ACHN (cell line): ENCODE measurements around the gene MBNL3.

Source experiments
- DNase-seq: peaks from one replicate; pipeline ENCODE4 v3.0.0-alpha.2; 2015
- in situ Hi-C: cut with HindIII; loops from 2 replicates; pipeline ENCODE4 v1.10.0; 2017; ENCODE audit warnings: low sequenced_read_pairs, low pct_ligation_motif_present, low pct_unique_long_range_greater_than_20kb

MBNL3 gene

DNA sequence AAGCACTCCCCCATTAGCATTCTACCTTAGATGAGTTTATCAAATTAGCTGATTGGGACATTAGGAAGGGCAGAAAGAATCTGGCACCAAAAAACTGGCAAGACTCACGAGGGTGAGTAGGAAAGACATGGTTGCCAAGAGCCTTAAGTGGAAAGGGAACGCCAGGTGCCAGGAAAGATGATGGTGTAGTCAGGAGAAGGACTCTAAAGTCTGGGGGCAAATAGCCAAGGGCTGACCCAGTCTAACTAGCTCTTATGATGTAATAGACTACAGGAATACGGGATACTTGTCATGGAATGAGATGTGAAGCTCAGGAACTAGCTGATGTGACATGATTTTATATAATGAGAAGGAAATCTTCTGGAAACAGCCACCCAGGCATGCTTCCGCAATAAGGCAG lies 94.8 kb downstream of the MBNL3 start:
- in situ Hi-C loops: no loop called here
- no peak for DNase-seq

GRCh38 chrX:132393485-132393884 lies 95.4 kb downstream of the MBNL3 start:
- in situ Hi-C loops: no loop called here
- DNase-seq: no peak

DNA sequence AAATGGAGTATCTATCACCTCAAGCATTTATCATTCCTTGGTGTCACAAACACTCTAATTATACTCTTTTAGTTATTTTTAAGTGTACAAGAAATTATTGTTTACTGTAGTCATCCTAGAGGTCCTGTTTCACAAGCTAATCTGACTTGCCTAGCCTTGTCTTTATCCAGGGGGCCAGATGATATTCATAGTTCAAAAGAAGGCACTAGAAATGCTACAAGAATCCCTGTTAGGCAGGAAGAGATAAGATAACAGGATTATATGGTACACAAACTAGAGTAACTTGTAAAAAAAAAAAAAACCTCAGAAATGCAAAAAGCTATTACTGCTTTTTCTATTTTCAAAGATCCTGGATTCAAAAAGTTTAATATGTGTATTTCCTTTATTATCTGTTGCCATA lies 95.8 kb downstream of the MBNL3 start:
- in situ Hi-C loops: no loop called here
- DNase-seq: no peak

DNA sequence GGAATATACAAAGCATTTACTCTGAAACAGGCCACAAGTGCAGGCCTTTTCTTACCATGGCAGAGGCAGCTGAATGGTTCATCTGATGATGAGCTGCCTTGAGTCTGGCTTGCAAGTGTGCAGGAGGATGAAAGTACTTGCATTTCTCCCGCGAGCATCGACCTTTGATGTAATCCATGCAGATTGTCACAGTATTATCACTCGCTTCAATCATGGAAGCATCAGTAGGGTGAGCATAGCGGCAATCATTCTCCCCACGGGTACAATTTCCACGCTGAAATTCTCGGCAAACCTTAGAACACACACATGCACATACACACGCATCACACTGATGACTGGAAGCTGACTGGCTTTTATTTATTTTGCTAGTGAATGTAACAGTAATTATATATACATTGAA lies 98.0 kb downstream of the MBNL3 start:
- no peak for DNase-seq
- in situ Hi-C loops: no loop called here

- DNase-seq: no peak
- in situ Hi-C loops: no loop called here
These were observed 99.4 kb downstream of the MBNL3 start for GRCh38 chrX:132389480-132389879.

DNA sequence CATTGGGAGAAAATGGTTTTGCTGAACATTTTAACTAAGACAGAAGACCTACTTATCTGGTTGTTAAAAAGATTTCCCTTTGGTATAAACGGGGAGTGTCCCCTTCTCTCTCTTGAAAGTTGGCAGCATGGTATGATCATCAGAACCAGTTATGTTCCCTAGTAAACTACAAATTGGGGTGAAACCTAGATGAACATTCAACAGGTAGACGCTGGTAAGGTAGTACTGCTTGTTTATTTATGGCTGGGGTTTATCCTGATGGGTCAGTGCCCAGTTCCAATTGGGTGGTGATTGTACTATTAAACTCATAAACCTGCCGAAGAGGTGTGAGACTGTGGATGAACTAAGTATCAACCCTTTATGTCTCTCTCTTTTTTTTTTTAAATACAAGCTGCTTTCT lies 100.5 kb downstream of the MBNL3 start:
- DNase-seq: no peak
- in situ Hi-C loops: no loop called here

- no peak for DNase-seq
- in situ Hi-C loops: no loop called here
These were observed 104.5 kb downstream of the MBNL3 start for GRCh38 chrX:132384301-132384700.

- in situ Hi-C loops: no loop called here
- DNase-seq: no peak
These were observed 106.8 kb downstream of the MBNL3 start for GRCh38 chrX:132382068-132382467.

DNA sequence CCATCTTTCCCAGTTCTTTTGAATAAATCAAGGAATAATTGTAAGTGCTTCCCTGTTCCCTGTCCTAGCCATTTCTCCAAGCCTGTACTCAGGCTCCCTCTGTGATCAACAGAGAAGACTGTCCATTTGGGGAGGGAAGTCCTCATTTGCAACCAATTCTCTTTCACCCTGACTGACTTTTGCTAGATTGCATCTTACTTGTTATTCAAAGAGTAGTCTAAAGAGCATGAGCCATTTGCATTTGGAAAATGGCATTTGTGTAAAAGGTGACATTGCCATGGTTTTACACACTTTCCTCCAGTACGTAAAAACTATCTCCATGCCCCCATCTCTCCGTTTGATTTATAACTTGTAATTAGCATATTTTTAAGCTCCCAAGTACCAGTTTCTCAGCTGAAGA lies 110.6 kb downstream of the MBNL3 start:
- in situ Hi-C loops: no loop called here
- no peak for DNase-seq

- DNase-seq: peak; percentile 0
These were observed 112.9 kb downstream of the MBNL3 start for GRCh38 chrX:132375941-132376340.

GRCh38 chrX:132373610-132374009 lies 115.2 kb downstream of the MBNL3 start:
- DNase-seq: no peak
- in situ Hi-C loops: no loop called here

More at GRCh38 chrX:132375941-132376340, 112.9 kb downstream of the MBNL3 start:
- in situ Hi-C loops: no loop called here

GRCh38 chrX:132369617-132370326 lies 119.1 kb downstream of the MBNL3 start:
- DNase-seq: no peak
- in situ Hi-C loops: no loop called here

- DNase-seq: no peak
- in situ Hi-C loops: no loop called here
These were observed 120.9 kb downstream of the MBNL3 start for GRCh38 chrX:132367984-132368383.

DNA sequence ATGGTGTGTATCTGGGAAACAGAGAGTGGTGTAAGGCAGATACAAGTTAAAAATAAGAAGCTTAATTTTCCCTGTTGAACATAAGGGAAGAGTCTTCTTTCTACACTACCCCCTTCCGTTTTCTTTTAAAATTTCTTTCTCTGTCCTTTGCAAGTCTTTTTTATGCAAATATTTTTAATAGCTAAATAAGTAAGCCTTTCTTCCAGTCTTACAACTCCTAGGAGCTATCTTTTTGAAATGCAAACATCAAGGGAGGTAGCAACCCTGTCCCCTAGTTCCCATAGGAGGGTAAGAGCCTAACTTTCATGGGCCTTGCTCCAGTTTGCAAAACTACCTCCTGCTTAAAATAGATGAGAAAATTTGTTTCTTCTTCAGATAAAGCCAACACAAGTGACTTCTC lies 121.5 kb downstream of the MBNL3 start:
- DNase-seq: no peak
- in situ Hi-C loops: no loop called here

GRCh38 chrX:132365490-132365889 lies 123.3 kb downstream of the MBNL3 start:
- DNase-seq: no peak
- in situ Hi-C loops: no loop called here

- DNase-seq: no peak
- in situ Hi-C loops: no loop called here
These were observed 124.5 kb downstream of the MBNL3 start for GRCh38 chrX:132364313-132364712.

GRCh38 chrX:132353430-132353829 lies 135.4 kb downstream of the MBNL3 start:
- DNase-seq: no peak
- in situ Hi-C loops: no loop called here

DNA sequence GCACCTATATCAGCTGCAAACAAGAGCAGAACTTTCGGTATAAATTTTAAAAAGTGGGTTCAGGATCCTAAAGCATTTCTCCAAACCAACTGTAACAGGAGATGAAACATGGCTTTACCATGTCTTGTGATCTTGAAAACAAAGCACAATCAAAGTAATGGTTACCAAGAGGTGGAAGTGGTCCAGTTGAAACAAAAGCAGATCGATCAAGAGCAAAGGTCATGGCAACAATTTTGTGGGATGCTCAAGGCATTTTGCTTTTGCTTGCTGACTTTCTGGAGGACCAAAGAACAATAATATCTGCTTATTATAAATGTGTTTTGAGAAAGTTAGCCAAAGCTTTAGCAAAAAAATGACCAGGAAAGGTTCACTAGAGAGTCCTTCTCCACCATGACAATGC lies 152.7 kb downstream of the MBNL3 start:
- in situ Hi-C loops: no loop called here
- no peak for DNase-seq

- in situ Hi-C loops: no loop called here
- DNase-seq: no peak
These were observed 155.5 kb downstream of the MBNL3 start for GRCh38 chrX:132333351-132333750.

DNA sequence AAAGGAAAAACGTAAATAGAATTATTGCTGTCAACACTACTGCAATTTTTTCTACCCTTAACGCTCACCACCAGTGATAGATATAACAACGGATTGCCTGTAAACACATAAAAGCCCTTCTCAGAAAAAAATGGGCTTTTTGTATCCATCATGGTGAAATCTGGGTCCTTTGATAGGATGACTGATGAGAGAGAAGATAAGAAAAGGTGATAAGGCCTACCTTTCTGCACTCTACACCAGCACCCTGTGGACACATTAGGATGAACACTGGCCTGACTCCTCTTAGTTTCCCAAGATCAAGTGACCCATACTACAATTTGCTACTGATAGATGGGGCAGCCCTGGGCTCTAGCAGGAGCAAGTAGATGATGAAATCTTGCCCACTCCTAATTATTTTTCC lies 157.3 kb downstream of the MBNL3 start:
- in situ Hi-C loops: no loop called here
- DNase-seq: no peak

- in situ Hi-C loops: no loop called here
- DNase-seq: no peak
These were observed 157.8 kb downstream of the MBNL3 start for GRCh38 chrX:132331000-132331399.
